ENCODE measurements around the gene ERMARD.

The ERMARD gene

GRCh38 chr6:169800668-169801395, 49.4 kb downstream of the ERMARD start:
- H3K9me3 ChIP-seq (ENCODE audit: control insufficient read depth, low read length), result no peaks in the 10 kb centered on the region
- no peaks in the 10 kb centered on the region for H3K36me3 ChIP-seq (ENCODE audit: control insufficient read depth, insufficient read depth, low read length)
- H3K27me3 ChIP-seq (ENCODE audit: control insufficient read depth, insufficient read depth, low read length), result peaks cover 9% of the 10 kb centered on the region
- H3K4me3 ChIP-seq (ENCODE audit: low read length), result no peak overlapping the region
- peaks cover 27% of the 10 kb centered on the region for H3K4me1 ChIP-seq (ENCODE audit: control insufficient read depth, insufficient read depth, low read length)
- peak overlapping the region; percentile 4 for H3K9ac ChIP-seq (ENCODE audit: low read length)

GRCh38 chr6:169801396-169802160, 50.2 kb downstream of the ERMARD start:
- Histone ChIP-seq H3K9ac (ENCODE audit: low read length) (peak overlapping the region; percentile 4), H3K27me3 (ENCODE audit: control insufficient read depth, insufficient read depth, low read length) (peaks cover 11% of the 10 kb centered on the region)

DNA sequence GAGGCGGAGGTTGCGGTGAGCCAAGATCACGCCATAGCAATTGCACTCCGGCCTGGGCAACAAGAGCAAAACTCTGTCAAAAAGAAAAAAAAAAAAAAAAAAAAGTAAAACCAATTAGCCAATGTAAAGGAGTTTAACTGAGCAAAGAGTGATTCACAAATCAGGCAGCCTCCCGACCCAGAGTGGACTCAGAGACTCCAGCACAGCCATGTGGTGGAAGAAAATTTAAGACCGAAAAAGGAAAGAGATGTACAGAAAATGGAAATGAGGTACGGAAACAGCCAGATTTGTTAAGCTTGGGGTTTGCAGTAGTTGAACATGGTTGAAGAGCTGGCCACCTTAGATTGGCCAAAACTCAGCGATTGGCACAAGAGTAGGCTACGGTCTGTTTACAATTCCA, 51.4 kb downstream of the ERMARD start:
- H3K9me3 ChIP-seq (ENCODE audit: control insufficient read depth, low read length), result no peaks in the 10 kb centered on the region
- H3K4me1 ChIP-seq (ENCODE audit: control insufficient read depth, insufficient read depth, low read length), result peaks cover 27% of the 10 kb centered on the region
- peaks cover 11% of the 10 kb centered on the region for H3K27me3 ChIP-seq (ENCODE audit: control insufficient read depth, insufficient read depth, low read length)
- H3K9ac ChIP-seq (ENCODE audit: low read length), result no peak overlapping the region
- no peak overlapping the region for H3K4me3 ChIP-seq (ENCODE audit: low read length)
- no peaks in the 10 kb centered on the region for H3K36me3 ChIP-seq (ENCODE audit: control insufficient read depth, insufficient read depth, low read length)

More at GRCh38 chr6:169801396-169802160, 50.2 kb downstream of the ERMARD start:
- peaks cover 27% of the 10 kb centered on the region for H3K4me1 ChIP-seq (ENCODE audit: control insufficient read depth, insufficient read depth, low read length)
- no peak overlapping the region for H3K4me3 ChIP-seq (ENCODE audit: low read length)
- H3K36me3 ChIP-seq (ENCODE audit: control insufficient read depth, insufficient read depth, low read length), result no peaks in the 10 kb centered on the region
- H3K9me3 ChIP-seq (ENCODE audit: control insufficient read depth, low read length), result no peaks in the 10 kb centered on the region

DNA sequence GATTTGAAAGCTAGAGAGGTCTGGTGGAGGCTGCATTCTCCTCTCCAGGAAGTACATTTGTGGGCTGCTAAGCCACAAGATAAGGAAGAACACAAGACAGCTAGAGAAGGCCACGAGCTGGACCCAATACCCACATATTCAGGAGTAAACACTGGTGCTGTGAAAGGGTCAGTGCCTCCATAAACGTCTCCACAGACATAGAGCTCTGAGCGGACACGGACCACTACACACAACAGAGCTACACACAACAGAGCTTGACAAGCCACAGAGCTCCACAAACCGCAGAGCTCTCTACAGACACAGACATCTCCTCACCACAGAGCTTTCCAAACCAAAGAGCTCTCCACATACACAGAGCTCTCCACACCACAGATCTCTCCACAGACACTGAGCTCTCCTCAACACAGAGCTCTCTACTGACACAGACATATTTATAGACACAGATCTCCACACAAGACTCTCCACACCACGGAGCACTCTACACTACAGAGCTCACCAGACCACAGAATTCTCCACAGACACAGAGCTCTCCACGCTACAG, 51.9 kb downstream of the ERMARD start:
- no peaks in the 10 kb centered on the region for H3K9me3 ChIP-seq (ENCODE audit: control insufficient read depth, low read length)
- H3K4me3 ChIP-seq (ENCODE audit: low read length), result no peak overlapping the region
- no peak overlapping the region for H3K9ac ChIP-seq (ENCODE audit: low read length)
- peaks cover 11% of the 10 kb centered on the region for H3K27me3 ChIP-seq (ENCODE audit: control insufficient read depth, insufficient read depth, low read length)
- peaks cover 27% of the 10 kb centered on the region for H3K4me1 ChIP-seq (ENCODE audit: control insufficient read depth, insufficient read depth, low read length)
- no peaks in the 10 kb centered on the region for H3K36me3 ChIP-seq (ENCODE audit: control insufficient read depth, insufficient read depth, low read length)

DNA sequence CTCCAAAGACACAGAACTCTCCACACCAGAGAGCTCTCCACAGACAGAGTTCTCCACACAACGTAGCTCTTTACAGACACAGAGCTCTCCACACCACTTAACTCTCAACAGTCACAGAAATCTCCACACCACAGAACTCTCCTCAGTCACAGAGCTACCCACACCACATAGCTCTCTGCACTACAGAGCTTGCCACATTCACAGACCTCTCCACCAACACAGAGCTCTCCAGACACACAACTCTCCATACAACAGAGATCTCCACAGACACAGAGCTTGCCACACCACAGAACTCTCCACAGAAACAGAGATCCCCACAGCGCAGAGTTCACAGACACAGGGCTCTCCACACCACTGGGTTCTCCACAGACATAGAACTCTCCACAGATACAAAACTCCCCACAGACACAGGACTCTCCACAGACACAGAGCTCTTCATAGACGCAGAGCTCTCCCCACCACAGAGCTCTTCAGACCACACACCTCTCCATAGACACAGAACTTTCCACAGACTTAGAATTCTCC, 52.5 kb downstream of the ERMARD start:
- Histone ChIP-seq H3K9me3 (ENCODE audit: control insufficient read depth, low read length) (no peaks in the 10 kb centered on the region), H3K9ac (ENCODE audit: low read length) (no peak overlapping the region), H3K4me3 (ENCODE audit: low read length) (no peak overlapping the region), H3K4me1 (ENCODE audit: control insufficient read depth, insufficient read depth, low read length) (peaks cover 27% of the 10 kb centered on the region), H3K36me3 (ENCODE audit: control insufficient read depth, insufficient read depth, low read length) (no peaks in the 10 kb centered on the region), H3K27me3 (ENCODE audit: control insufficient read depth, insufficient read depth, low read length) (peaks cover 11% of the 10 kb centered on the region)

DNA sequence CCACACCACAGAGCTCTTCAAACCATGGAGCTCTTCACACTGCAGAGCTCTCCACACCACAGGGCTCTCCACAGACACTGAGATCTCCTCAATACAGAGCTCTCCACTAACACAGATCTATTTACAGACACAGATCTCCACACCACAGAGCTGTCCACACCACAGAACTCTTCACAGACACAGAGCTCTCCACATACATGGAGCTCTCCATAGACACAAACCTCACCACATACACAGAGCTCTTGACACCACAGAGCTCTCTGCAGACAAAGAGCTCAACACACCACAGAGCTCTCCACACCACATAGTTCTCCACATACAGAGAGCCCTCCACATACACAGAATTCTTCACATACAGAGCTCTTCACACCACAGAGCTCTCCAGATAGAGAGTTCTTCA, 53.0 kb downstream of the ERMARD start:
- H3K4me3 ChIP-seq (ENCODE audit: low read length), result no peak overlapping the region
- peaks cover 32% of the 10 kb centered on the region for H3K4me1 ChIP-seq (ENCODE audit: control insufficient read depth, insufficient read depth, low read length)
- peaks cover 11% of the 10 kb centered on the region for H3K27me3 ChIP-seq (ENCODE audit: control insufficient read depth, insufficient read depth, low read length)
- H3K9ac ChIP-seq (ENCODE audit: low read length), result no peak overlapping the region
- H3K36me3 ChIP-seq (ENCODE audit: control insufficient read depth, insufficient read depth, low read length), result no peaks in the 10 kb centered on the region
- no peaks in the 10 kb centered on the region for H3K9me3 ChIP-seq (ENCODE audit: control insufficient read depth, low read length)

DNA sequence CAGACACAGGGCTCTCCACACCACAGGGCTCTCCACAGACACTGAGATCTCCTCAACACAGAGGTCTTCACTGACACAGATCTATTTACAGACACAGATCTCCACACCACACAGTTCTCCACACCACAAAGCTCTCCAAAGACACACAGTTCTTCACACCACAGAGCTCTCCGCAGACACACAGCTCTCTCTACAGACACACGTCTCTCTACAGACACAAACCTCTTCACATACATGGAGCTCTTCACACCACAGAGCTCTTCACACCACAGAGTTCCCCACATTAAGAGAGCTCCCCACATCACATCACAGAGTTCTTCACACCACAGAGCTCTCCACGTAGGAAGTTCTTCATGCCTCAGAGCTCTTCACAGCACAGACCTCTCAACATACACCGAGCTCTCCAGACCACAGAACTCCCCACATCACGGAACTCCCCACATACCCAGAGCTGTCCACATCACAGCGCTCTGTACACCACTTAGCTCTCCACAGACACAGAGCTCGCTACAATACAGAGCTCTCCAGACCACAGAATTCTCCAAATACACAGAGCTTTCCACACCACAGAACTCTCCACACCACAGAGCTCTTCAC, 53.9 kb downstream of the ERMARD start:
- Histone ChIP-seq H3K9me3 (ENCODE audit: control insufficient read depth, low read length) (no peaks in the 10 kb centered on the region), H3K4me3 (ENCODE audit: low read length) (no peak overlapping the region), H3K9ac (ENCODE audit: low read length) (no peak overlapping the region), H3K27me3 (ENCODE audit: control insufficient read depth, insufficient read depth, low read length) (peaks cover 11% of the 10 kb centered on the region), H3K36me3 (ENCODE audit: control insufficient read depth, insufficient read depth, low read length) (no peaks in the 10 kb centered on the region), H3K4me1 (ENCODE audit: control insufficient read depth, insufficient read depth, low read length) (peaks cover 35% of the 10 kb centered on the region)

DNA sequence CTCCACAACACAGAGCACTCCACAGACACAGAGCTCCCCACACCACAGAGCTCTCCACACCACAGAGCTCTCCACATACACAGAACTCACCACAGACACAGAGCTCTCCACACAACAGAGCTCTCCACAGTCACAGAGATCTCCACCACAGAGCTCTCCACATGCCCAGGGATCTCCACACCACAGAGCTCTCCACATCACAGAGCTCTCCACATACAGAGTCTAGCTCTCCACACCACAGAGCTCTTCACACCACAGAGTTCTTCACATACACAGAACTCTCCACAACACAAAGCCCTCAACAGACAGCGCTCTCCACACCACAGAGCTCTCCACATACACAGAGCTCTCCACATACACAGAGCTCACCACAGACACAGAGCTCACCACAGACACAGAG, 55.3 kb downstream of the ERMARD start:
- H3K27me3 ChIP-seq (ENCODE audit: control insufficient read depth, insufficient read depth, low read length), result peaks cover 11% of the 10 kb centered on the region
- H3K36me3 ChIP-seq (ENCODE audit: control insufficient read depth, insufficient read depth, low read length), result no peaks in the 10 kb centered on the region
- H3K4me1 ChIP-seq (ENCODE audit: control insufficient read depth, insufficient read depth, low read length), result peaks cover 26% of the 10 kb centered on the region
- H3K9ac ChIP-seq (ENCODE audit: low read length), result no peak overlapping the region
- no peak overlapping the region for H3K4me3 ChIP-seq (ENCODE audit: low read length)
- H3K9me3 ChIP-seq (ENCODE audit: control insufficient read depth, low read length), result no peaks in the 10 kb centered on the region

DNA sequence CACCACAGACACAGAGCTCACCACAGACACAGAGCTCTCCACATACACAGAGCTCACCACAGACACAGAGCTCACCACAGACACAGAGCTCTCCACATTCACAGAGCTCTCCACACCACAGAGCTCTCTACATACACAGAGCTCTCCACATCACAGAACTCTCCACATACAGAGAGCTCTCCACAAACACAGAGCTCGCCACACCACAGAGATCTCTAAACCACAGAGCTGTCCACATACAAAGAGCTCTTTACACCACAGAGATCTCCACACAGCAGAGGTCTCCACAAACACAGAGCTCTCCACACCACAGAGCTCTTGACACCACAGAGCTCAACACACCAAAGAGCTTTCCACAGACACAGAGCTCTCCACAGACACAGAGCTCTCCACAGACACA, 55.8 kb downstream of the ERMARD start:
- H3K9ac ChIP-seq (ENCODE audit: low read length), result no peak overlapping the region
- H3K9me3 ChIP-seq (ENCODE audit: control insufficient read depth, low read length), result no peaks in the 10 kb centered on the region
- no peak overlapping the region for H3K4me3 ChIP-seq (ENCODE audit: low read length)
- no peaks in the 10 kb centered on the region for H3K36me3 ChIP-seq (ENCODE audit: control insufficient read depth, insufficient read depth, low read length)
- peaks cover 11% of the 10 kb centered on the region for H3K27me3 ChIP-seq (ENCODE audit: control insufficient read depth, insufficient read depth, low read length)
- H3K4me1 ChIP-seq (ENCODE audit: control insufficient read depth, insufficient read depth, low read length), result peaks cover 20% of the 10 kb centered on the region

GRCh38 chr6:169807699-169808607, 56.5 kb downstream of the ERMARD start:
- peaks cover 19% of the 10 kb centered on the region for H3K4me1 ChIP-seq (ENCODE audit: control insufficient read depth, insufficient read depth, low read length)
- no peaks in the 10 kb centered on the region for H3K9me3 ChIP-seq (ENCODE audit: control insufficient read depth, low read length)
- no peak overlapping the region for H3K9ac ChIP-seq (ENCODE audit: low read length)
- no peak overlapping the region for H3K4me3 ChIP-seq (ENCODE audit: low read length)
- H3K36me3 ChIP-seq (ENCODE audit: control insufficient read depth, insufficient read depth, low read length), result no peaks in the 10 kb centered on the region
- H3K27me3 ChIP-seq (ENCODE audit: control insufficient read depth, insufficient read depth, low read length), result peaks cover 11% of the 10 kb centered on the region

DNA sequence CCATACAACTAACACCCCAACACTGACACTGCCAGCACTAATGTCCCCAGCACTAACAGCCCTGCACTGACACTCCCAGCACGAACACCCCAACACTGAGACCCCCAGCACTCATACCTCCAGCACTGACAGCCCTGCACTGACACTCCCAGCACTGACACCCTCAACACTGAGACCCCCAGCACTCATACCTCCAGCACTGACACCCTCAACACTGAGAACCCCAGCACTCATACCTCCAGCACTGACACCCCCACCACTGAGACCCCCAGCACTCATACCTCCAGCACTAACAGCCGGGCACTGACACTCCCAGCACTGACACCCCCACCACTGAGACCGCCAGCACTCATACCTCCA, 57.2 kb downstream of the ERMARD start:
- Histone ChIP-seq H3K4me3 (ENCODE audit: low read length) (no peak overlapping the region), H3K27me3 (ENCODE audit: control insufficient read depth, insufficient read depth, low read length) (peaks cover 11% of the 10 kb centered on the region), H3K4me1 (ENCODE audit: control insufficient read depth, insufficient read depth, low read length) (peaks cover 19% of the 10 kb centered on the region), H3K36me3 (ENCODE audit: control insufficient read depth, insufficient read depth, low read length) (no peaks in the 10 kb centered on the region), H3K9ac (ENCODE audit: low read length) (no peak overlapping the region), H3K9me3 (ENCODE audit: control insufficient read depth, low read length) (no peaks in the 10 kb centered on the region)
